Measurements from ENCODE around the gene TAF5L.
A peak's percentile ranks its signal among the peaks of the same experiment; 100 is the strongest.
"Not testable (repeated sequence)": the region's sequence is repeated elsewhere in the genome, so short reads cannot be mapped to it uniquely, and the experiment has no call there.

The TAF5L gene

DNA sequence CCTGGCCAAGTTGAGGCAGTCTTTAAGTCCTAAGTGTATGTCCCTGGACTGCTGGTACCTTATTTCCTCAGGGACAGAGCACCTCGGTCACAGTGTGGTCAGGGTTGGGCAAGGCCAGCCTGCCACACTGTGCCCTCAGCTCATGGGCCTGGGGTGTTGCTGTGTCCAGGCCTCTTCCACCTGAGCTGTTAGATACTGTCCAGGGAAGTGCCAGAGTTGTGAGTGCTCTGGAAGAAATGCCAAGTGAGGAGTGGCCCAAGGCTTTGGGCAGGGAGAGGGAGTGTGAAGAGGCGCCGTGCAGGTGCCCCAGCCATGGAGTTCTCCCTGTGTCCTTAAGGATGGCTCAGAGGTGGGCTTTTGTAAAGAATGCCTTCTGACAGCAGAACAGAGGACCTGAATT, 15.4 kb upstream of the TAF5L start:
- DNase-seq, result no peak

DNA sequence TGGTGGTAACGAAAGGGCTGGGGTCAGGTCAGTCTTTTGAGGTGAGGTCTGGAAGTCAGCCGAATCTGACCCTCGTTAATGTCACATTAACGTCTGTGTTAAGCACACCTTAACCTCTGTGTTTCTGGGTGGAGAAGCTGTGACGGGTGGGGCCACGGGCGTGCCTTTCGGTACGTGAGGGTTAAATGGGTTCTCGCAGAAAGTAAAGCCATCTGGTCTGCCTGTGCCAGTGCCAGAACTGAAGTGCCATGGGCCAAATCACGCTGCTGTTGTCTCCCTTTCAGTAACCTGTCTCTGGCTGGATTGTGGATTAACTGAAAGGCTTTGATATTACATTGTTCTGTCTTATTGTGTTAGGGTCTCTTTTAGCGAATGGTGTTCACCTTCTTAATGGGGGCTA, 14.5 kb upstream of the TAF5L start:
- DNase-seq, result no peak

DNA sequence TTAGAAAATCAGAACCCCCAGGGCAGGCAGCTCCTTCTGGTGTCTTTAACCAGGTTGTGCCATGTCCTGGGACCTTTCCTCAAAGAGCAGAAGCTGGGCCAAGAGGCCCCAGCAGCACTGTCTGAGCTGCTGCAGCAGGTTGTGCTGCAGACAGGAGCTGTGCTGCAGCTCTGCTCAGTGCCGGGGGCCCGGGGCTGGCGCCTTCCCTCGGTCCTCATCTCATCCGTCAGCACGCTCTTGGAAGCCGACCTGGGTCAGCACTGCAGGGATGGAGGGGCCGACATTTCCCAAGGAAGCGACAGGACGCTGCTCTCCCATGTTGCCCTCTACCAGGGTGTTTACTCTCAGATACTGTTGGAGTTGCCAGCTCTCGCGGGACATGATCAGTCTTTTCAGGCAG, 11.8 kb upstream of the TAF5L start:
- DNase-seq, result no peak

DNA sequence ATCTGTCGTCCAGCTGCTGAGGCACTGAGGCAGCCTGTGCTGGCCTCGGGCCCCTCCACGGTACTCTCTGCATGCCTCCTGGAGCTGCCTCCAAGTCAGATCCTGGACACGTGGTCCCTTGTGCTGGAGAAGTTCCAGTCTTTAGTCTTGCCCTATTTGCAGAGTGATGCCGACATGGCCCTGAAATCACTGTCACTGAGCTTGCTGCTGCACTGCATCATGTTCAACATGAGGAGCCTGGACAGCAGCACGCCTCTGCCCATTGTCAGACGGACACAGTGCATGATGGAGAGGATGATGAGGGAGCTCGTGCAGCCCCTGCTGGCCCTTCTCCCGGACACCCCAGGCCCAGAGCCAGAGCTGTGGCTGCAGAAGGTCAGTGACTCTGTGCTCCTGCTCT, 10.1 kb upstream of the TAF5L start:
- DNase-seq, result no peak

DNA sequence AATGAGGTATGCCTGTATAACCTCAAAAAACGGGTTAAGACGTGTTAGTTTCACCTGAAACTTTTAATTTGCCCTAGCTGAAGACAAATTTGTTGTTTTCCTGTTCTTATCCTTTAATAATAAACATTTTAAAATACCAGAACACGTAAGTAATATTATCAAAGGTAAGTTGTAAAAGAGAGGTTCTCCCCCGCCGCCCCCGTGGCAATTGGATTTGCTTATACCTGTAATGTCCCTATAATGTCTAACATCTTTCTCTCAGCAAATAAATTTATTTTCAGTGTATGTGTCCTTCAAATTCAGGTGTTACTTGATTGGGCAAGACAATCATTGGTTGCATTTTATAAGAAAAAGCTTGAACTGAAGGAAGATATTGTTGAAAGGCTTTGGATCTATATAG, 6.0 kb upstream of the TAF5L start:
- DNase-seq, result no peak

DNA sequence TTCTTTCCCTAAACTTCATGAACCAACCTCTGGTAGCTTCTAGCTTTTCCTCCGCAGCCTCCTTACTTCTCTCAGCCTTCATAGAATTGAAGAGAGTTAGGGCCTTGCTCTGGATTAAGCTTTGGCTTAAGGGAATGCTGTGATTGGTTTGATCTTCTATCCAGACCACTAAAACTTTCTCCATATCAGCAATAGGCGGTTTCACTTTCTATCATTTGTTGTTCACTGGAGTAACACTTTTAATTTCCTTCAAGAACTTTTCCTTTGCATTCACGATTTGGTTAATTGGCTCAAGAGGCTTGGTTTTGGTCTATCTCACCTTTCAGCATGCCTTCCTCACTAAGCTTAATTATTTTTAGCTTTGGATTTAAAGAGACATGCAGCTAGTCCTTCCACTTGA, 5.2 kb upstream of the TAF5L start:
- no peak for DNase-seq

DNA sequence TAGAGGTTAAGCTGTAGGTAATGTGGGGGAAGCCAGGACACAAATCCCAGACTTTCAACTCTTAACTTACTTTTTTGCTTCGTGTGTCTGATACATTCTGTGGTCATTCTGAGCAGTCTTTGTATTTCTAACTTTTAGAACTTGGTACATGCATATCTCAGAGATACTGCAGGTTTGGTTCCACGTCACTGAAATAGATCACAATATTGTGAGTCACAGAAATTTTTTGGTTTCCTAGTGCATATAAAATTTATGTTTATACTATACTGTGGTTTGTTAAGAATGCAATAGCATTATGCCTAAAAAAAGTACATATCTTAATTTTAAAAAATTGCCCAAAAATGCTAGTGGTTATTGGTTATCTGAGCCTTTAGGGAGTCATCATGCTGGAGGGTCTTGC, 3.3 kb upstream of the TAF5L start:
- no peak for DNase-seq

DNA sequence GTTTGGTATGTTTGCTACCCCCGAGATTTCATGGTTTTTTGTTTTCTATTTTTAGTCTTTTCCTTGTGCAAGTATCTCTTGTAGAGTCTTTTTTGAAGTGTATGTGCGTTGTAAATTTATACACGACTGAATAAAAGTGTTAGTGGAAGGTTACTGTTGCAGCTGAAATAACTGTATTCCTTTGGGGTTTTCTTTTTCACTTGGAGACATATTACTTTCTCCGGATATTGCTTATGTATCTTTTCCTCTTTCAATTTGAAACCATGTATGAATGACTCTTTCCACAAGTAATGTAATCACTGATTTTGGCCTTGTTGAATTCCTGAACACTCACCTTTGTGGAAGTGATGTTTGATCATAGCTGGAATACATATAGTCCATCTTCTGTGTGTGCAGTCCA, 1.1 kb upstream of the TAF5L start:
- no peak for DNase-seq

DNA sequence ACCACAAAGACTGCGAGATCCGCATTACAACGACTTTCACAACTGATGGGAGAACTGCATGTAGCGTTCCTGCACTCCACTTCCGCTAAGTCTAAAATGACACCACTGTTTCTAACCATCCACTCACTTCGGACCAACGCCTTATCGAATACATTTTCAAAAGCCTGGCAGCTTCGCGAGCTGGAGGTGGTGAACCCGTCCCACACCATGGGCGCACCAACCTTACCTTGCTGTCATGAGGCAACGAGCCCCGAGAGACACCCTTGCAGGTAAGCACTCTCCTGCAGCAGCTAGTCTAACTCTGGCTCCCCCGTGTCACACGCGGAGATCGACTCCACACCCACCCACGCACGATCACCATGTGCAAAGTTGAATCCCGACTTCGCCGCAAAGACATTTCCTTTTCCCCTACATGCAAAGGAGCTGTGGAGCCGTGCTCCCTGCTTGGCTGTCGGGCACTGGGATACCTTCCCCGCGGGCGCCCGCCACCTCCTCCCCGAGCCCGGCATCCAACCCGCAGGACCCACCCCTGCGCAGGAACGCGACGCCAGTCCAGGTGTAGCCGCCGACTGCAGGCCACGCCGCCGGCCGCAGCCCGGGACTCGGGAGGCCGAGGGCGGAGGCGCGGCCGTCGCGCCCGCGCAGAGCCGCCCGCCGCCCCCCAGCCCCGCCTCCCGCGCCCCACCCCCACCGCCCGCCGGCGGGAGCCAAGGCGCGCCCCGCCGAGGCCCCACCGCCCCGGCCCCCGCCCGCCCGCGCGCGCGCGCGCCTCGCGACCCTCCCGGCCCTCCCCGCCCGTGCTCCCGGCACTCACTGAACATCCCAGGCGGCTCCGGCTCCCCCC, 629 bp downstream of the TAF5L start:
- DNase-seq, result peak; percentile 72

DNA sequence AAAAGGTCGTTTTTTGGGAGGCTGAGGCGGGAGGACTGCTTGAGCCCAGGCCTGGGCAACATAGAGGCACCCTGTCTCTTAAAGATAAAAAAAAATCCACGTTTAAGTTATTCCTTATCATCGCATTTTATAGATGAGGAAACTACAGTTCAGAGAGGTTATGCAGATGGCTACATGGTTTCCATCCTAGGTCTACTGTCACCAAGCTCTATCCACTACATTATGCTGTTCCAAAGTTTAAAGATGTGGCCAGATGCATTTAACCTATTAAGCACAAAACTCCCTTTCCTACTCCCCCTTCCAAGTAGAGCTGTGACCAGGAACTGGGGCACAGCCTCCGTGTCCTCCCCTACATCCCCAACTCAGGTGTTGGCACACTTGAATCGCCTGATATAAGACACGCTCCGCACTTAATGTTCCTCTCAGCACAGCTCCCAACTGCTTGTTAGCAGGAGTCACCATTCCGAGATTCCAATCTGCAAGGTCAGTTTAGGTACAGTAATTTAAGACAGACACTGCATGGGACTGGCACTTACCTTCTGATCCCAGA, 1.3 kb downstream of the TAF5L start:
- no peak for DNase-seq

DNA sequence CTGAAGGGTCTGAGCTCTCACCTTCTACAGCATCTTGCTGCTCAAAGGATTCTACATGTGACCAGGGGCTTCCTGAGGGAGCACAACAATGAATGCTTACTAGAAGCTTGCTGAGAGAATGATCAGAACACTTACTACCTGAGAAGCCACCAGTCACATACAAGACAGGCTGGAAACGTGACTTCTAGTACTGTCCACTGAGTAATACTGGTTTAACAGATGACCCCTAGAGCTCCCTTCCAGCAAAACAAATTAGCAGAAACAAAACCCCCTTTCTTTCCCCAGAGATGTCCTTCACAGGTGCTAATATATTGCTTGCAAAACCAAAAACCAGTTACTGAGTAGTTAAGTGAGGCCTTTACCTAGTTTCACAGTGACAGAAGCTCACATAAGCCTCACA, 2.1 kb downstream of the TAF5L start:
- DNase-seq, result no peak

DNA sequence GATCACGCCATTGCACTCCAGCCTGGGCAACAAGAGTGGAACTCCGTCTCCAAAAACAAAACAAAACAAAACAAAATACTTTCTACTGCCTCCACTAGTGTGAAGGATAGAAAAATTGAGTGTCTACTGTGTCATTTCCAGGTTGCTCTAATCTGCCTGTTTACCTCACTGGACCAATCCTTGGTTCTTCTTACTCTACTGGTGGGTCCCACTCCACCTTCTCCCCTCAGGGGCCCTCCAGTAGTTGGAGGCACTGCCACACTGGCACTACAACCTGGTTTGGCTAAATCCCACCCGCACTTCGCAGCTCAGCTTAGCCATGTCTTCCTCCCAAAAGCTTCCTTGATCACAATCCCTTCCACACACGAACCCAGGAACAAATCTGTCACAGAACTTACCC, 2.7 kb downstream of the TAF5L start:
- no peak for DNase-seq

DNA sequence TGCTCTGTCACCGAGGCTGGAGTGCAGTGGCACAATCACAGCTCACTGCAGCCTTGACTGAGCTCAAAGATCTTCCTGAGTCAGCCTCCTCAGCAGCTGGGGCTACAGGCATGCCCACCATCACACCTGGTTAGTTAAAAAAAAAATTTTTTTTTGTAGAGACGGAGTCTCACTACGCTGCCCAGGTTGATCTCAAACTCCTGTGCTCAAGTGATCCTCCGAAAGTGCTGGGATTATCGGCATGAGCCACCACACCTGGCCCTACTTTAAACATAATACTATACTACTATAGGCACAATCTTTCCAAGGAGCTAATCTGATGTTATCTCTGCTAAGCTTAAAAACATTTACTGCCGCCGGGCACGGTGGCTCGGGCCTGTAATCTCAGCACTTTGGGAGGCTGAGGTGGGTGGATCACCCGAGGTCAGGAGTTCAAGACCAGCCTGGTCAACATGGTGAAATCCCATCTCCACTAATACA, 3.2 kb downstream of the TAF5L start:
- not testable (repeated sequence) for DNase-seq

DNA sequence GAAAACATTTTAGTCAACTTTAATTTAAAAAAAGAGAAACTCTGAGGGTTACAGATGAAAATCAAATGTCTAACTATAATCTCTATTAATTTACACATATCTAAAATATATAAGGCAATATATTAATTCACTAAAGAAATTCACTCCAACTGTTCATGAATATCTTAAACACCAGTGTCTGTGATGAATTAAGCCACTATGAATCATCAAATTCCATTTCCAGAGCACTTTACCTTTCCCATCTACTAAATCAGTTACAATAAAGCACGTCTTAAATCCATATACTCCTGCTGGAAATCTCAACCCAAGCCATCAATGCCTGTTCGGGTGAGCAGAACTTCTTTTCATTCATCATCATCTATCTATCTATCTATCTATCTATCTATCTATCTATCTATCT, 4.3 kb downstream of the TAF5L start:
- no peak for DNase-seq

DNA sequence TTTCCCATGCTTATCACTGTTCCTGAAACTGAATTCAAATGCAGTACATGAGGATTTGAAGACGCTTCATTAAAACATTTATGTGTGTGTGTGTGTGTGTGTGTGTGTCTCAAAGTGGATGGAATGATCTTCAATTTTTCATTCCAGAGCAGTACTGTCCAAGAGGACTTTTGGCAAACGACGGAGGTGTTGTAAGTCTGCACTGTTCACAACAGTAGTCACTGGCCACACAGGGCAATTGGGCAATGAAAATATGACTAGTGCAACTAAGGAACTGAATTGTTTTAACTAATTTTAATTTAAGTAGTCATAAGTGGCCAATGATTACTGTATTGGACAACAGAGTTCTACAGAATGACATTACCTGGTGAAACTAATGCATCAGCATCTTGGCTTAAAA, 5.0 kb downstream of the TAF5L start:
- no peak for DNase-seq

DNA sequence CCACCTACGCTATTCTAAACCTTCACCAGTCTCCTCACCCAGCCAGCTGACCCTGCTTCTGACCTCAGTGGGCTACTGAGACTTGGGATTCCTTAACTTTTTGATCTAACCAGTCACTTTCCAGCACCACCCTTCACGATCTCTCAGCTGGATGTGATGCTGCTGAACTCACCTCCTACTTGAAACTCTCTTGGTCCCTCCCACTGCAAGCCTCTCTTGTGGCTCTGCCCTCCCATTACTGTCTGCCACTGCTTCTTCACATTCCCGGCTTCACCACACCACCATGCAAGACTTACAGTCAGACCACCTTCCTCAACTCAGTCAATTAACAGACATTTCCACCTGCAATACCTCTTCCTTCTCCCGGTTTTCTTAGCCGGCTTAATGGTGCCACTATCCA, 6.3 kb downstream of the TAF5L start:
- DNase-seq, result no peak

DNA sequence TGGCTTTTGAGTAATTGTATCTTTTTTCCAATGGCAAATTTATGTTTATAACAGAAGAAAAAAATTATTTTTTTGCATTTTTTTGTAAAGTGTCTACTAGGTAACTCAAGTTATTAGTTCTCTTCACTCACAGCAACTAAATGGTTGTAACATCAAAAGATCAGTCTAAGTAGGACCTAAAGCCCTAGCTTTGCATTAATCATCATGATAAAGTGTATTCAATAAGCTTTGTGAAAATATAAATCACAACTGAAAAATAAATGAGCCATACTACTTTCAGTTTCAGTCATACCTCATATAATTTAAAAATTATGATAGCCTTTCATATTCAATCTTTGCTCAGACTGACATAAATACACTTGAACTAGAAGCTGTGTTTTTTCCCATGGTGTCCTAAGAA, 6.9 kb downstream of the TAF5L start:
- DNase-seq, result no peak

DNA sequence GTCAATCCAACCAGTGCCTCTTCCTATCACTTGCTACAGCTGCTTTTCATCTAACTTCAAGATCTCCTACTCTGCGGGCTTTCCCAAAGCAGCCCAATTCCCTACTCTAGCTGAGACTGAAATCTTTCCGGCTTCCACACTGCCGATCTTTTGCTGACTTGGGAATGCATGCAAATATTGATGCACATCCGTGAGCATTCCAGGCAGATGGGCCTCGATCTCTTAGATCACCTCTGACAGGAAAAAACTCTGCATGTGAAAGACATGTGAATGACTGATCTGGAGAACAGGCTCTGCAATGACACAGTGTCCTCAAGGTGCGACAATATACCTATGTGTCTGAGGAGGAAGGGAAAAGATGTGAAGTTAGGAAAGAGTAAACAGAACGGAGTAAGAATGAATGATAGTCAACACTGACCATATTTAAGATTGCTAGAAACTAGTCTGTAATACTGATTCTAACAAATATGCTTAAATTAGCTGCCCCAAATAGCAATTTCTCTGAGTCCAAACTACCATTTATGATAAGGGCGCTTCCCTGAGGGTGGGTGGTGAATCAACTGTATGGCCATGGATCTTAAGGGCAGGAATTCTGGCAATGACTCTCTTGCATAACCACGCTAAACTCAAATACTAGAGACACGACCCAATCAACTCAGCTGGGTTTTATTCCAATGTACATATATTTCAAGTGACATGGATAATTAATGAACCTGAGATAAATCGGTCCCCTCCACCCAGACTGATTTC, 8.4 kb downstream of the TAF5L start:
- no peak for DNase-seq

DNA sequence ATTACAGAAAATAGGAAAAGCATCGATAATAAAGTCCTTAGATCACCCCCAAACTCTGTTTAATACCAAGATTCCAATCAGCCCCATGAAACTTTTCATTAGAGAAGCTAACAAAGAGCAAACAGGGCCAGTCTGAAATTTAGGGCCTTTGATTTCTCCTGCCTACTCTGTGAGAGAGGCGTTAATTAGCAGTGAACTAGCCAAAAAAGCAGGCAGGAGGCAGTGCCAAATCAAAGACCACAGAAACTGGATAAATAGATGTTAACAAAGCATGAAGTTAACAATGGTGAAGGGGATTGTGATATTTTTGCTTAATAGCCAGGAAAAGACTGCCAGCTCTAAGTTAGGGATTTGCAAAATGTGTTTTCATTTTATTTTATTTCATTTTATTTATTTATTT, 11.2 kb downstream of the TAF5L start:
- DNase-seq, result no peak

DNA sequence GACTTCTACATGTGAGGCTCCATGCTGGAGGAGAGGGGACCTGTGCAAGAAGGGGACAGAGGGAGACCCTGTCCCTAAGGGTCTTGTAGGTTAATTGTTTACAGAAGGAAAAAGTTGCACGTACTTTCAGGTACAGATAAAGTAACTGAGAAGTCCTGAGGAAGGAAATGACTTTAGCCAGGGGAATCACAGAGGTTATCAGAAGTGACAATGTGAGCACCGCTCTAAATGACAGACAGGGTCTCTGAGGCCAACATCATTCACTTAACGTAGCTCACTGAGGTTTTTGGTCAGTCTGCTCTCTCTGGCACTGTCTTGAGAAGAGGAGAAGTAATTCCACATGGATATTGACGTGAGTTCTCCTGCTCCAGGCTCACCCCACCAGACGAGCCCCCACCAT, 12.0 kb downstream of the TAF5L start:
- no peak for DNase-seq

DNA sequence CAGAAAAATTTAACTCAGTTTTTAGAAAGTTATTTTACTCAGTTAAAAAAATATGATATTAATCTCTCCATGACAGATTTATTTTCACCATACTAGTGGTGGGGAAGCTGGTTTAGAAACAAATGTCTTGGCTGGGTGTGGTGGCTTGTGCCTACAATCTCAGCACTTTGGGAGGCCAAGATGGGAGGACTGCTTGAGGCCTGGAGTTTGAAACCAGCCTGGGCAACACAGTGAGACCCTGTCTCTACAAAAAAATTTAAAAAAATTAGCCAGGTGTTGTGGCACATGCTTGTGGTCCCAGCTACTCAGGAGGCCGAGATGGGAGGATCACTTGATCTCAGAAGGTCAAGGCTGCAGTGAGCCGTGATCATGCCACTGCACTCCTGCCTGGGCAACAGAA, 17.3 kb downstream of the TAF5L start:
- no peak for DNase-seq

DNA sequence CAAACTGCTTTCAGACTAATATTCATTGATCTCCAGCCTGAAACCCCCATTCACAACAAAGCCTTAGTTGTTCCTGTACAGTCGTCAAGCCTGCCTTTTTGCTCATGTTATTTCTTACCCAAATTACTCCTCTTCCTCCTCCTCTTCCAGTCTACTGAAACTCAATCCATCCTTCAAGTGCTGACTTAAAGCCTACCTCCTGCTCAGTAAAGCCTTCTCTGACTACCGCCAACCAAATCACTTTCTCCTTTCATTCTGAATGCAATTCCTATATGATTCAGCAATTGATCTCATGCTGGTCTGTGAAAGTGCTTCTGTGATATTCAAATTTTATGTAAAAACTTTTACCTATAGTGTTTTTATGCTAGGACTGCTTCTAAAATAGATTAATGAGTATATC, 18.6 kb downstream of the TAF5L start:
- DNase-seq, result no peak

DNA sequence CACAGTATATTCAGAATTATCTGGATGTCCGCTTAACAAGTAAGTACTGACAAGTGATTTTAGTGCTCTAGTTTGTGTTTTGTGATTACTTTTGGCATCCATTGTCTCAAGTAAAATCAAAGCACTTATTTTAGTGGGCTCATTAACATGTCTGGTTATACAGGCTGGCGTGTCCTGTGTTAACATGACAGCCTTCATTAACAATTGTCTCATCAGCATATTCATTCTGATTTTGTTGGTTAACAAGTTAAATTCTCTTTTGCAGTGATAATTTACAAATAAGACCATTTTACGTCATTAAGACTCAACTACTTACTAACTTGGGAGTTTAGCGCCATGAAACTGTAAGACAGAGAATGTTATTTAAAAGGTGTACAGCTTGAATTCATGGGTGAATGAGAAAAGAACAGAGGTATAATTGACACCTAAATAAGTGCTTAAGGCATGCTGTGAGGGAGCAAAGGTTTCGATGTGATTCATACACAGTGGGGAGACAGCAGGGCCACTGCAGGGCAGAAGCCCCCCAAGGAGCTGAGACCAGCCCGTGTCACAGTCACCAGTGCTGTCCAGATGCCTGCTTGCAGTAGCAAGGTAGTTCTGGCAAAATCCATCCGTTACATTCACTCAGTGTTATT, 22.4 kb downstream of the TAF5L start:
- no peak for DNase-seq

DNA sequence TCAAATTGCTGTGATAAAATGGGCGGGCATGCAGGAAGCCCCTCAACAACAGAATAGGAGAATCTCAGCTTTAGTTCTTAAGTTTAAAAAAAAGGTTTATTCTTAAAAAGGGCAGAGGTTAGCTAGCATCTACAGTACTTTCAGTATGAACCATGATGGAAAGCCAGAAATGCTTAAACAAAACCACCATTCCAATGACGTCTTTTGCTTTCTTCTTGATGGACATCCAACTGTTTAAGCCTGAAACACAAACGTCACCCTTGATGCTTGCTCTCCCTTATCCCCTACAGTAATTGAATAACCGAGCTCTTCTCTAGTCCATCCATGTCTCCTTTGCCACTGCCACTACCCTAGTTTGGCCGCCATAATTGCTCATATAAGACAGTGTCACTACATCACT, 25.7 kb downstream of the TAF5L start:
- DNase-seq, result no peak
